Superior temporal gyrus (tissue), 1 donor: ENCODE measurements around the gene OSGIN1.

Source experiments
- DNase-seq: peaks from one replicate; pipeline ENCODE4 v3.0.0-alpha.2; 2016; ENCODE audit errors: extremely low spot score

OSGIN1 gene

DNA sequence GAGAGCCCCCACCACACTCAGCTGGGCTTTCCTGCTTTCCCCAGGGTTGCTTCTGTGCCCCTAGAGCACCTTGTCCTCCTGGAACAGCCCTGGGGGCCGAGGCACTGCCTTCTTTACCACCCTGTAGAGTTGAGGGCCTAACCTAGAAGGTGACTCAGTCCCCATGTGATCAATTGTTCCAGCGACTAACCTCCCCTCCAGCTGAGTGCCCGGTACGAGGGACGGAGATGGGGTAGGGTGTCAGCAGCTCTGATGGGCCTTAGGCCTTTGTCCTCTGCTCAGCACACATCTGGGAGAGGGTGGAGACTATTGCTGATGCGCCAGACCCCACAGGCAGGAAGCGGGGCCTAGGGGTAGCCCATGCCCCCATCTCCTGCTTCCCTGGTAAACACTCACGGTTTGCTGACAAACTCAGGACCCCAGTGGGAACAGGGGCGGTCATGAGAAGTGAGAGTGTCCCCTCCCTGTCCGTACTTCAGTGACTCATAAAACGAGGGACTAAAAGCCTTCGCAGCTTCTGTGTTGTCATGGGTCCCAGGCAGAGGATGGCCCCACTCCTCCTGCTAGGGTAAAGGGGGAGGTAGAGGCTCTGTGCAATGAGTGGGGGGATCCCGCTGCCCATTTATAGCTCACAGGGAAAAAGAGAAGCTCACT, 48.1 kb downstream of the OSGIN1 start:
- DNase-seq, result no peak

- no peak for DNase-seq
Observed at GRCh38 chr16:84001726-84002125, 48.7 kb downstream of the OSGIN1 start.

DNA sequence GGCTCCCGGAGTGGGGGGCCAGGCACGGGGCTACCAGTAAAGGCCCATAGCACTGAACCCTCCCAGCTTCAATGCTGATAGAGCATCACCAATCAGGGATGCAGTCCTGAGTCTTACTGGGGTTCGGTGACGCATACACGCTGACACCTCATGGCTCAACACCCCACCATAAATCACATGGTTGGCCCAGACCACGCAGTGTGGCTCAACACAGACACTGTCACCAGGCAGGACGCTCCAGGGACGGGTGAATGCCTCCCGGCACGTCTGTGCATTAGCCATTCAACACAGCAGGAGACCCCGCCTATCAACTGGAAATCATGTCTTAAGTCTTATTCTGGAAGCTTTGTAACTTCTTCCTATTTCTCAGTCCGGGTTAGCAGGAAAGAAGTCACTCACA, 50.0 kb downstream of the OSGIN1 start:
- DNase-seq, result no peak

GRCh38 chr16:84004442-84004841, 51.4 kb downstream of the OSGIN1 start:
- DNase-seq, result no peak

DNA sequence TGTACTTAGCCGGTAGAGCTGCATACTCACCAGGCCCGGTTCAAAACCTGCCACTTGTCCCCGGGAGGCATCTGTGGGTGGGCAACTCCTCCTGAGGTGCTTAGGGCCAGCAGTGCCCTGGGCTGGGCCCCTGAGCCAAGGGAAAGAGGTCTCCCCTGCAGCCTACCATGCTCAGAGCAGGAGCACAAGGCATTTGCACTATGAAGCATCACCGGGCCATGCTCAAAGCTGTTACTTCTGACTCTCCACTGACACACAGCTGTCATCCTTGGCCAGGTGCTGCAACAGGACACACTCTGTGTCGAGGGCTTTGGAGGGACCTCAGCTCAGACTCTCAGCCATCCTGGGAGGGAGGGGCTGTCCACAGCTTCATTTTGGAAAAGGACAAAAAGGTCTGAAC, 52.4 kb downstream of the OSGIN1 start:
- DNase-seq, result no peak

GRCh38 chr16:84007520-84007919, 54.5 kb downstream of the OSGIN1 start:
- DNase-seq, result no peak

- DNase-seq, result no peak
Observed at GRCh38 chr16:84007965-84008364, 54.9 kb downstream of the OSGIN1 start.

- no peak for DNase-seq
Observed at GRCh38 chr16:84009282-84009681, 56.2 kb downstream of the OSGIN1 start.

GRCh38 chr16:84013787-84014569, 60.9 kb downstream of the OSGIN1 start:
- no peak for DNase-seq

- no peak for DNase-seq
Observed at GRCh38 chr16:84014570-84015327, 61.7 kb downstream of the OSGIN1 start.

DNA sequence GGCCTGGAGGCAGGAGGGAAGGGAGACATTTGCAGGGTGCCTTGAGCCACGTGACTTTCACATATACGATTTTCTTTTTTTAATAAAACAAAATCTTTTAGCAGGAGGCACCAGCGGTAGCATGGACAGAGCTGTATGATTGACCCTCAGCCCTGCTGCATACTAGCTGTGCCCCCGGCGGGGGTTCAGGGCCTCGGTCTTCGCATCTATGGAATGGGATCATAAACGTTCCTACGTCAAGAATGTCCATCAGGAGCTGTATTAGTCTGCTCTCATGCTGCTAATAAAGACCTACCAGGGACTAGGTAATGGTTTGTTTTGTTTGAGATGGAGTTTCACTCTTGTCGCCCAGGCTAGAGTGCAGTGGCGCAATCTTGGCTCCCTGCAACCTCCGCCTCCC, 62.4 kb downstream of the OSGIN1 start:
- no peak for DNase-seq
